Cardiac muscle cell (in vitro differentiated cells and primary cell): ENCODE results near the gene LCA5. TPM values are rescaled to one million over a fixed set of nuclear protein-coding genes. Genes with fewer than 3 reads are reported as not detected.
A peak's percentile ranks its signal among the peaks of the same experiment; 100 is the strongest.
"Not testable (repeated sequence)": the region's sequence is repeated elsewhere in the genome, so short reads cannot be mapped to it uniquely, and the experiment has no call there.

Source experiments
- DNase-seq, 2 donors: peaks; one replicate each; pipeline versions ENCODE4 v3.0.0 to v3.0.0-alpha.2; 2010 to 2017; ENCODE audit warnings: low read depth in 1 of 2, low spot score in 1 of 2
- H3K27ac ChIP-seq: fragments of 200-600 bp; sonication (generic); 2 replicates; pipeline ENCODE4 v1.5.1; 2016
- H3K27me3 ChIP-seq: fragments of 200-600 bp; sonication (generic); 2 replicates; pipeline ENCODE4 v1.6.0; 2016; ENCODE audit warnings: control low read depth
- H3K36me3 ChIP-seq: fragments of 200-600 bp; sonication (generic); 2 replicates; pipeline ENCODE4 v1.5.1; 2016; ENCODE audit warnings: control low read depth
- H3K4me1 ChIP-seq: fragments of 200-600 bp; sonication (generic); 2 replicates; pipeline ENCODE4 v1.8.1; 2017; ENCODE audit warnings: low read depth, mild to moderate bottlenecking, mixed run types
- H3K4me3 ChIP-seq: fragments of 200-600 bp; sonication (generic); 2 replicates; pipeline ENCODE4 v1.5.1; 2016; ENCODE audit warnings: mild to moderate bottlenecking
- H3K9me3 ChIP-seq: fragments of 200-600 bp; sonication (generic); 2 replicates; pipeline ENCODE4 v1.5.1; 2017; ENCODE audit warnings: low read depth, mild to moderate bottlenecking, control low read depth
- CTCF ChIP-seq: IDR thresholded peaks from 2 replicates; pipeline ENCODE4 v1.5.1; 2012; ENCODE audit warnings: low read depth, mild to moderate bottlenecking, low read length
- polyA plus RNA-seq: library from polyadenylated mRNA; unstranded; fragments of >200 nt; fragmentation: Nextera tagmentation; extraction: Ambion mirVana; gene quantifications from 2 replicates; pipeline ENCODE4 v1.2.1, GENCODE V29; 2016
- total RNA-seq: library from RNA; depleted of rRNA; stranded (reverse); fragments of >200 nt; gene quantifications from 2 replicates; pipeline ENCODE4 v1.2.3, GENCODE V29; 2016

LCA5 gene
- total and polyA plus RNA-seq, 2 experiments from 2014 or later: 4.3 to 5.9 TPM

- TF ChIP-seq CTCF: no peak
Observed at GRCh38 chr6:79446006-79446405, 91.2 kb downstream of the LCA5 start.

GRCh38 chr6:79443876-79444275 lies 93.4 kb downstream of the LCA5 start:
- H3K9me3 ChIP-seq, DNase-seq, H3K4me3 ChIP-seq, H3K36me3 ChIP-seq, H3K27me3 ChIP-seq, H3K27ac ChIP-seq: not testable (repeated sequence)
- H3K4me1 ChIP-seq: peaks cover 11% of the 10 kb centered on the region

More at GRCh38 chr6:79446006-79446405, 91.2 kb downstream of the LCA5 start:
- Histone ChIP-seq H3K27me3 (no peaks in the 10 kb centered on the region), H3K9me3 (no peaks in the 10 kb centered on the region), H3K27ac (no peak overlapping the region), H3K4me3 (no peak overlapping the region), H3K4me1 (no peaks in the 10 kb centered on the region), H3K36me3 (no peaks in the 10 kb centered on the region)
- DNase-seq: no peak

GRCh38 chr6:79441192-79441591 lies 96.0 kb downstream of the LCA5 start:
- no peaks in the 10 kb centered on the region for H3K27me3 ChIP-seq
- peaks cover 11% of the 10 kb centered on the region for H3K4me1 ChIP-seq
- no peaks in the 10 kb centered on the region for H3K36me3 ChIP-seq
- no peak for DNase-seq
- H3K27ac ChIP-seq: peak overlapping the region; percentile 50
- TF ChIP-seq CTCF: no peak
- H3K4me3 ChIP-seq: no peak overlapping the region
- no peaks in the 10 kb centered on the region for H3K9me3 ChIP-seq

- no peak for DNase-seq
- Histone ChIP-seq H3K27me3 (no peaks in the 10 kb centered on the region), H3K9me3 (no peaks in the 10 kb centered on the region), H3K36me3 (no peaks in the 10 kb centered on the region), H3K27ac (peak overlapping the region; percentile 50), H3K4me3 (no peak overlapping the region), H3K4me1 (peaks cover 11% of the 10 kb centered on the region)
- no peak for TF ChIP-seq CTCF
Observed at GRCh38 chr6:79440598-79440997, 96.6 kb downstream of the LCA5 start.

GRCh38 chr6:79438030-79438429 lies 99.2 kb downstream of the LCA5 start:
- H3K9me3 ChIP-seq: no peaks in the 10 kb centered on the region
- TF ChIP-seq CTCF: no peak
- no peak overlapping the region for H3K27ac ChIP-seq
- peak in 1 of 2 donors; percentile 63 for DNase-seq
- no peaks in the 10 kb centered on the region for H3K27me3 ChIP-seq
- no peak overlapping the region for H3K4me3 ChIP-seq
- H3K36me3 ChIP-seq: no peaks in the 10 kb centered on the region
- H3K4me1 ChIP-seq: peaks cover 11% of the 10 kb centered on the region

- Histone ChIP-seq H3K36me3 (no peaks in the 10 kb centered on the region), H3K4me3 (no peak overlapping the region), H3K4me1 (peaks cover 11% of the 10 kb centered on the region), H3K27me3 (no peaks in the 10 kb centered on the region), H3K9me3 (no peaks in the 10 kb centered on the region), H3K27ac (no peak overlapping the region)
- TF ChIP-seq CTCF: no peak
- DNase-seq: peak in 1 of 2 donors; percentile 61
Observed at GRCh38 chr6:79436241-79436640, 101.0 kb downstream of the LCA5 start.
